ENCODE data around the gene SRA1. TPM values are rescaled to one million over a fixed set of nuclear protein-coding genes. Genes with fewer than 3 reads are reported as not detected.
A peak's percentile ranks its signal among the peaks of the same experiment; 100 is the strongest.

The SRA1 gene
- total RNA-seq, 1 experiment from 2014 or later, result 52.0 TPM

GRCh38 chr5:140568443-140569063 lies 11.3 kb upstream of the SRA1 start:
- no peaks in the 10 kb centered on the region for H3K27me3 ChIP-seq (ENCODE audit: control insufficient read depth, insufficient read depth, low read length)
- DNase-seq (ENCODE audit: low read depth, low spot score) (no peak), ATAC-seq (no peak)
- CTCF ChIA-PET, result no interaction called here
- H3K9me3 ChIP-seq (ENCODE audit: control insufficient read depth, insufficient read depth, low read depth, low read length), result no peaks in the 10 kb centered on the region
- H3K4me3 ChIP-seq (ENCODE audit: low read depth in 2 of 2, low read length in 2 of 2), result no peak overlapping the region
- in situ Hi-C loops (cut with HindIII; ENCODE audit: low pct_unique_long_range_greater_than_20kb, low sequenced_read_pairs), result no loop called here
- BruUV-seq (replicated peaks), result TSS peak; percentile 40
- POLR2A ChIA-PET, result no interaction called here
- H3K36me3 ChIP-seq (ENCODE audit: control insufficient read depth, insufficient read depth, low read length), result peaks cover 9% of the 10 kb centered on the region
- intact Hi-C loops (cut with micrococcal nuclease; ENCODE audit: unreplicated experiment), result no loop called here
- peaks cover 17% of the 10 kb centered on the region for H3K4me1 ChIP-seq (ENCODE audit: control insufficient read depth, insufficient read depth, low read length)
- no peak overlapping the region for H3K27ac ChIP-seq (ENCODE audit: low read length)
- TF ChIP-seq REST (IDR thresholded peaks at IDR 0.05; ENCODE audit: insufficient read depth in 1 of 2, low read depth in 2 of 2, low read length in 1 of 2) (no peak), TCF7L2 (IDR thresholded peaks at IDR 0.05; ENCODE audit: low read depth, low read length) (no peak), POLR2AphosphoS5 (IDR thresholded peaks at IDR 0.05; ENCODE audit: low read depth, low read length) (no peak), SIN3A (IDR thresholded peaks at IDR 0.05; ENCODE audit: borderline replicate concordance, insufficient read depth, low read depth, low read length) (no peak)
- TF ChIP-seq, protein P1, sequence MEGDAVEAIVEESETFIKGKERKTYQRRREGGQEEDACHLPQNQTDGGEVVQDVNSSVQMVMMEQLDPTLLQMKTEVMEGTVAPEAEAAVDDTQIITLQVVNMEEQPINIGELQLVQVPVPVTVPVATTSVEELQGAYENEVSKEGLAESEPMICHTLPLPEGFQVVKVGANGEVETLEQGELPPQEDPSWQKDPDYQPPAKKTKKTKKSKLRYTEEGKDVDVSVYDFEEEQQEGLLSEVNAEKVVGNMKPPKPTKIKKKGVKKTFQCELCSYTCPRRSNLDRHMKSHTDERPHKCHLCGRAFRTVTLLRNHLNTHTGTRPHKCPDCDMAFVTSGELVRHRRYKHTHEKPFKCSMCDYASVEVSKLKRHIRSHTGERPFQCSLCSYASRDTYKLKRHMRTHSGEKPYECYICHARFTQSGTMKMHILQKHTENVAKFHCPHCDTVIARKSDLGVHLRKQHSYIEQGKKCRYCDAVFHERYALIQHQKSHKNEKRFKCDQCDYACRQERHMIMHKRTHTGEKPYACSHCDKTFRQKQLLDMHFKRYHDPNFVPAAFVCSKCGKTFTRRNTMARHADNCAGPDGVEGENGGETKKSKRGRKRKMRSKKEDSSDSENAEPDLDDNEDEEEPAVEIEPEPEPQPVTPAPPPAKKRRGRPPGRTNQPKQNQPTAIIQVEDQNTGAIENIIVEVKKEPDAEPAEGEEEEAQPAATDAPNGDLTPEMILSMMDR (IDR thresholded peaks at IDR 0.05), result no peak

GRCh38 chr5:140567871-140568270 lies 10.6 kb upstream of the SRA1 start:
- ChIA-PET POLR2A (no interaction called here), CTCF (no interaction called here)
- Histone ChIP-seq H3K36me3 (ENCODE audit: control insufficient read depth, insufficient read depth, low read length) (peaks cover 9% of the 10 kb centered on the region), H3K27ac (ENCODE audit: low read length) (no peak overlapping the region), H3K9me3 (ENCODE audit: control insufficient read depth, insufficient read depth, low read depth, low read length) (no peaks in the 10 kb centered on the region), H3K27me3 (ENCODE audit: control insufficient read depth, insufficient read depth, low read length) (no peaks in the 10 kb centered on the region), H3K4me1 (ENCODE audit: control insufficient read depth, insufficient read depth, low read length) (peaks cover 22% of the 10 kb centered on the region), H3K4me3 (ENCODE audit: low read depth in 2 of 2, low read length in 2 of 2) (no peak overlapping the region)
- ATAC-seq (no peak), DNase-seq (ENCODE audit: low read depth, low spot score) (no peak)
- BruUV-seq (replicated peaks), result no TSS peak
- in situ Hi-C loops (cut with HindIII; ENCODE audit: low pct_unique_long_range_greater_than_20kb, low sequenced_read_pairs), result no loop called here
- TF ChIP-seq, protein P1 (IDR thresholded peaks at IDR 0.05), result no peak
- TF ChIP-seq TCF7L2 (IDR thresholded peaks at IDR 0.05; ENCODE audit: low read depth, low read length) (no peak), REST (IDR thresholded peaks at IDR 0.05; ENCODE audit: insufficient read depth in 1 of 2, low read depth in 2 of 2, low read length in 1 of 2) (no peak), POLR2AphosphoS5 (IDR thresholded peaks at IDR 0.05; ENCODE audit: low read depth, low read length) (no peak), SIN3A (IDR thresholded peaks at IDR 0.05; ENCODE audit: borderline replicate concordance, insufficient read depth, low read depth, low read length) (no peak)
- intact Hi-C loops (cut with micrococcal nuclease; ENCODE audit: unreplicated experiment), result no loop called here

Measured in Panc1 (cell line).